GM12872 (cell line): Measurements from ENCODE around the gene R3HDM2.

Source experiments
- CTCF ChIP-seq: IDR thresholded peaks from 3 replicates; pipeline ENCODE4 v1.5.1; 2011; ENCODE audit warnings: low read depth, mild to moderate bottlenecking, low read length, moderate library complexity; ENCODE audit not compliant: insufficient read depth

The R3HDM2 gene

DNA sequence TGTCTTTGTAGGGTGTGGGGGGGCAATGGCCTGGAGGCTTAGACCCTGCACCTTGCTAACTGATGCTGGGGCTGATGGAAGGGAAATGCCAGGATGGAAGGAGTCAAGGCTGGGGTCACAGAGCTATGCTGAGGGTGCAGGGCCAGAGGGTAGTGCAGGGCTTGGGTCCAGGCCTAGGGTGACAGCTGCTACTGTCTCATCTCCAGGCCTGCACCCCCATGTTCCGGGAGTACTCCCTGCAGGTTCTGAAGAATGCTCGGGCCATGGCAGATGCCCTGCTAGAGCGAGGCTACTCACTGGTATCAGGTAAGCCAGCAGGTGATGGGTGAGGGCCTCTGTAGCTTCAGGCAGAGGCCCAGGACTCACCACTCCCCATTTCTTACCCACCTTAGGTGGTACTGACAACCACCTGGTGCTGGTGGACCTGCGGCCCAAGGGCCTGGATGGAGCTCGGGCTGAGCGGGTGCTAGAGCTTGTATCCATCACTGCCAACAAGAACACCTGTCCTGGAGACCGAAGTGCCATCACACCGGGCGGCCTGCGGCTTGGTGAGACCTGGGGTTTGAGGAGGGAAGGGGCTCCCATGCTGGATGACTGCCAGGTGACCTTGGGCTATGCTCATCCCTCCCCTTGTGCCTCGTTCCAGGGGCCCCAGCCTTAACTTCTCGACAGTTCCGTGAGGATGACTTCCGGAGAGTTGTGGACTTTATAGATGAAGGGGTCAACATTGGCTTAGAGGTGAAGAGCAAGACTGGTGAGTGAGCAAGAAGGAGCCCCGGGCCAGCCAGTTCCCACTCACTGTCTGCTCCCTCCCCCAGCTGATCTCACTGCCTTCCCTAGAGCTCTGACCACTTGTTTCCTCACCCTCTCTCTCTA is 197.2 kb downstream of the R3HDM2 start:
- no peak for TF ChIP-seq CTCF

DNA sequence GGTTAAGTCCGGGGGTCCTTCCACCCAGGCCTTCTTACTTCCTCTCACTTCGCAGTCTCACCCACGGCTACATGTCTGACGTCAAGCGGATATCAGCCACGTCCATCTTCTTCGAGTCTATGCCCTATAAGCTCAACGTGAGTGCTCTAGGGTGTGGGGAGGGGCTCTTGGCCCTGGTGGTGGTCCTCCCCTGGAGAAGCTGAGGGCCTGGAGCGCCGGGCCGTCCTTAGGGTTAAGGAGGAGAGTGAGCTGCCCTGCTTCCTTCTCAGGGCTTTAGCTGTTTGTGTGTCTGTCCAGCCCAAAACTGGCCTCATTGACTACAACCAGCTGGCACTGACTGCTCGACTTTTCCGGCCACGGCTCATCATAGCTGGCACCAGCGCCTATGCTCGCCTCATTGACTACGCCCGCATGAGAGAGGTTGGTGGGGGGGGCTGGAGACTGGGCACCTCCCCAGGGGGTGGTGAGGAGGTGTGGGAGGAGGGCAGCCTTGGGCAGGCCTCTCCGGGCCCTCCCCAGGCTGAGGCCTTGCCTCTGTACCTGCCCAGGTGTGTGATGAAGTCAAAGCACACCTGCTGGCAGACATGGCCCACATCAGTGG is 198.6 kb downstream of the R3HDM2 start:
- no peak for TF ChIP-seq CTCF

- TF ChIP-seq CTCF: no peak
Observed at GRCh38 chr12:57231276-57232021, 199.4 kb downstream of the R3HDM2 start.

DNA sequence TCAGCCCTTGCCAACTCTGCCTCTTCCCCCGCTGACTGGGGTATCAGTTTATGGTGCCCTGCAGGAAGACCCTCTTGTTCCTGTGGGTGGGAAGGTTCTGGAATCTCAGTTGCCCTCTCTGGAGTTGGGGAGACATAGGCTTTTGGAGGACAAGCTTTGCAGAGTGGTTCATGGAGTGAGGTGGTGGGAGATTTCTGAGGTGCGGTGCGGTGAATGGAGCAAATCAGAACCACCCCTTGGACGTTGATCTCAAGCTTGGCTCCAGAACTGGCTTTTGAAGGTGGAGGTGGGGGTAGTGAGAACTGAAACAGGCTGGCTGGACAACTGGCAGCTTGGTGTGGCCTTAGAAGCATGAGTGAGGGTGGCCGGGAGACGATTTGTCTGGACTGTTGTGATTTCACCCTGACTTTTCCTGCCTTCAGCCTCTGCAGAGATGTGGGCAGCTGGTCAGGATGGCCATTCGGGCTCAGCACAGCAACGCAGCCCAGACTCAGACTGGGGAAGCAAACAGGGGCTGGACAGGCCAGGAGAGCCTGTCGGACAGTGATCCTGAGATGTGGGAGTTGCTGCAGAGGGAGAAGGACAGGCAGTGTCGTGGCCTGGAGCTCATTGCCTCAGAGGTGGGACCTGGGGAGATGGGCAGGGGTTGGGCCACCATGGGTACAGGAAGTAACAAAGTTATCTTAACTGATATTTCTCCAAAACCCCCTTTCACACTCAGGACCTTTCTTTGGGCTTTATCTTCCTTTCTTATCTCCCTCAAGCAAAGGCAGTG is 200.3 kb downstream of the R3HDM2 start:
- TF ChIP-seq CTCF: no peak

DNA sequence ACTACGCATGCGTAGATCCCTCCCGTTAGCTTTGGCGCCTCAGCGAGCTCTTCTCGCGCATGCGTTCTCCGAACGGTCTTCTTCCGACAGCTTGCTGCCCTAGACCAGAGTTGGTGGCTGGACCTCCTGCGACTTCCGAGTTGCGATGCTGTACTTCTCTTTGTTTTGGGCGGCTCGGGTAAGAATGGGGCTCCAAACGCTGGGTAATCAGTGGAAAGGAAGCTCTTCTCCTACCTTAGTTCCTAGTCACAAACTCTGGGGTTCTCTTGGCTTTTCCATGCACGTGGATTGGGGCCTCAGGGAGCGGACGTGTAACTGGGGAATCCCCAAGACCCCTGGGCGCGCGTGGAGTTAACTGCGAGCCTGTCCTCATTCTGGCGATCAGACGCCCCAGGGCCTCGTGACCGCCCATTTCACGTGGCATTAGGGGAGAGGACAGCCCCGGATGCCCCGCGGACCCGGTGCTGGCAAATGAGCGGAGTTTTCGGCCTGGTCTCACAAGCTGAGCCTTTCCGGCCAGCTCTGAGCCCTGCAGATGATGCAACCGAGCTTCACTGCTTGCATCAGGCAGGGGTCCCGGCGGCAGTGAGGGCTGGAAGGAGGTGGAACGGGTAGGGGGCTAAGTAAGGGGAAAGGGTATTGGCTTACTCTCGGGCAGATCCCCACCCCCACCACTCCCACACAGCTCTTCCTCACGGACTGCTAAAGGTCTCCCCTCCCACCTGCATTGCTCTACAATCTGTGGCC is 201.0 kb downstream of the R3HDM2 start, which contains the start of gene SHMT2:
Gene SHMT2, plus strand, starts transcription at position 78 of the 747 bp plus-strand sequence. Its CDS starts 68 bp downstream, at position 146.
- TF ChIP-seq CTCF: no peak

- TF ChIP-seq CTCF: no peak
Observed at GRCh38 chr12:57229046-57229633, 201.7 kb downstream of the R3HDM2 start.
